CD4-positive, alpha-beta T cell treated with Interleukin-12 subunit alpha and Interleukin-12 subunit beta, for 1 hour (primary cell): ENCODE measurements around the gene RCC2.
A peak's percentile ranks its signal among the peaks of the same experiment; 100 is the strongest.
"Not testable (repeated sequence)": the region's sequence is repeated elsewhere in the genome, so short reads cannot be mapped to it uniquely, and the experiment has no call there.

Experiments
- DNase-seq: peaks from one replicate; pipeline ENCODE4 v3.0.0-alpha.2; 2020

RCC2 gene

GRCh38 chr1:17414022-17414421 is 25.5 kb downstream of the RCC2 start:
- no peak for DNase-seq

GRCh38 chr1:17412093-17412870 is 27.2 kb downstream of the RCC2 start:
- DNase-seq, result no peak

DNA sequence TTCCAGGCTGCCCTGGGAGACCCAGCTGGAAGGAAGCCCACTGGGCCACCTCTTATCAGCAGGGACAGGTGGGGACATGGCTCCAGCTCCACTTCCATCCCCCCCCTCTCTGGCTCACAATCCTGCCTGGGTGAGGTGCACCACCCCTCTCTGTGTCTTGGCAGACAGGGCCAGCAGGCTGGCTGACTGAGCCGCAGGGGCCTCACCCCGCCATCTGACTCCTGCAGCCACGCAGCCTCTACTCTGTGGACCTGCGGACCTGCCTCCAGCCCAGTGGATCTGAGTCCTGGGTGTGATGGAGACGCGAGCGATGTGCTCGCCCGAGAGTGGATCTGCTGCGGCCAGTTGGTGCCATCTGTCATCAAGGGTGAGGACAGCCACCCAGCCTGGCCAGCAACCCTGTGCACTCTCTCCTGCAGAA is 30.1 kb downstream of the RCC2 start:
- DNase-seq, result no peak

GRCh38 chr1:17407786-17408514 is 31.5 kb downstream of the RCC2 start:
- not testable (repeated sequence) for DNase-seq

DNA sequence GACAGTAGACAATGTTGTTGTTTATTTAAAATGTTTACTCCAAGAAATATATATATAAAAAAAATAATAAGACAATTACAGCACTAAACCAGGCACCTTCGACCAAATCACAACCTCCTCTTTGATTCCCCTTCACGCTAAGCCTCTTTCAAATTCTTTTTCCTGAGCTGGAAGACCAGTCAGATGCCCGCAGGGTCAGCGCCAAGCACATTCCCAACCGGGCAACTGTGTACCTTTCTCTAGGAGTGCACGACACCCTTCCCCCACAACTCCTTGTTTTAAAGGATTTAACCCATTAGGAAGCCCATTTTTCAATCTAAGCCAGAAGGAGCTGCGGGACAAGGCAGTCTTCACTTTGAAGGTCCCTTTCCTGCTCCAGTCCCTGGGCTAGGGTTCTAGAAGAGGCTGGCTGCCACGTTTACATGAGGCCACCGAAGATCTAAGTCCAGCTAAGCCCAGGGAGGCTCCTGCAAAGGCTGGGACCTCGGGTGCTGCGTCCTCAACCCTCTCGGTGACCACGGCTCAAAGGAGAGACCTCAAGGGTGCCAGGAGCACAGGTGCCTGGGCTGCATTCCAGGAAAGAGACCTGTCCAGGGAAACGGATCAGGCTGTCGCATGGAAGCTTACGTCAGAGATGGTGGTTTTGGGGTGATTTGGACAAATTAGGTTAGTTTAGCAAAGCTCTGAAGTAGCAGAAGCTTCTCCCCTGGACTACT is 32.6 kb downstream of the RCC2 start:
- not testable (repeated sequence) for DNase-seq

DNA sequence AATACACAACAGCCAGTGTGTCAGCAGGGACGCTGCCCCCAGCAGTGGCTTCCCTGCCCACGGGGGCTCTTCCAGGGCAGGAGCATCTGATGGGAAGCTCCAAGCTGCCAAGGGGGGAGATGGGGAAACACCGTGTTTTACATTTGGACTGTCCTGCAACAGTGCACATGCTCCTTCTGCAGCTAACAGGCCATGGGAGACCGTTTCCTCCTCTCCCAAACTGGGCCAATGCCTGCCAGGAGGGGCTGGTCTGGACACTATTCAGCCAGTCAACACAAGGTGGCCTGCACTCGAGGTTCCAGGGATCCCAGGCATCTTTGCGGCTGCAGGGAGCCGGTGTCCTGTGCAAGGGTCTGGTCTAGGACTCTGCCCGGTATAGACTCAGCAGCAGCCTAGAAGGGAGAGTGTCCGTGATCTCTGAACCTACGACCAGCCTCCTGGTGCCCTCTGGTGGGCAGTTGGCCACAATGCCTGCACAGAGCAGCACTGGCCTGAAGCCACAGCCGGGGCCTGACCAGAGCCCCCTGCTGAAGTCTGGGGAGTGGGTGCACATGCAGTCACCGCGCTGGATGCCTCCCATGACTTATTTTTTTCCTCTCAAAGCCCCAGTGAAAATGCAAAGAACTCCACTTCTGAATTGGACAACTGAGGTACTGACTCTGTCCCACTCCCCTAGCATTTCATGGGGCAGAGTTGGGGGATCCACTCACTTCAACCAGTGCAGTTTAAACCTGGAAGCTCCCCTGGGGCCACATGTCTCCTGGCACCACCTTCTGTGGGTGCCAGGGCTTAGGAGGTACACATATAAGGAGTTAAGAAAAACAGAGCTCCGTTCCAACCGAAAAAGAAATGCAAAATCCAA is 33.3 kb downstream of the RCC2 start:
- peak; percentile 25 for DNase-seq

- no peak for DNase-seq
Observed at GRCh38 chr1:17404820-17405219, 34.7 kb downstream of the RCC2 start.

DNA sequence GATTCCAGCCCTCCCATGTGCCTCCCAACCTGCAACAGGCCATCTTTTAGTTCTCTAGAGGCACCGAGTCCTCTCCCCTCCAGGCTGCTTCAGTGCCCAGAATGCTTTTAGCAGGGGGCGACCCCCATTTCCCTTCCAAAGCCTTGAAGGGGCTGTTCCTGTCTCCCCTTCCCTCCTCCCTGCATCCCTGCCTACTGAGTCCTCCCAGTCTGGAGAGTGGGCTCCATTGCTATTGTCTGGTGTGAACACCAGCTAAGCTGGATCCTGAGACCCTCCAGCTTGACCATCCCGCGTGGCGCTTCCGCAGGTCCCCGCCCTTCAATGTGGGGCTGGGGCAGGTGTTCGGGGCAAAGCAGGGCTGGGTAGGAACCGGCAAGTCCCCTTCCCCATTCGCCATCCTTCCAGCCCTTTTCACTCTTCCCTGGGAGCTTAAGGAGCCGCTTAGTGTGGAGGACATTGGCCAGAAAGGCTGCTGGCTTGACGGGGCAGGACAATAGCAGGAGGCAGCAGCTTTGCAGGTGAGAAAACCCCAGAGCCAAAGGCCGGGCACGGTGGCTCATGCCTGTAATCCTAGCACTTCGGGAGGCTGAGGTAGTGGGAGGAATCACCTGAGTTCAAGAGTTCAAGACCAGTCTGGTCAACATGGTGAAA is 35.3 kb downstream of the RCC2 start:
- no peak for DNase-seq

DNA sequence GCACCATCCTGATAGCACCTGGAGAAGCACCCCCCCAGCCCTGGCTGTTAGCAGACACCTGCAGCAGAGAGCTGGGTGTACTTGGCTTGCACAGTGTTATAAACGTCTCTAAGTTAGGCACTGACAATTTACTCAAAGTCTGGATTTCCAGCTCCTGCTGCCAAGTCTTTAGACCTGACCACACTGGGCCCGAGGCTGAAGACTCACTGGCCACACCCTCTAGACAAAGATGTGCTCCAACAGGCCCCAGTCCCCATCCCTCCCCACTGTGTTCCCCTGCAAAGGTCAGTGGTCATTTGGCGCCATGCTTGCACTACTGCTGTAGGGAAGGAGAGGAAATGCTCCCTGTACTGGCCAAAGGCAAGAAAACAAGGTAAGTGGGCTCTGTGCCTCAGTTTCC is 36.4 kb downstream of the RCC2 start:
- no peak for DNase-seq

DNA sequence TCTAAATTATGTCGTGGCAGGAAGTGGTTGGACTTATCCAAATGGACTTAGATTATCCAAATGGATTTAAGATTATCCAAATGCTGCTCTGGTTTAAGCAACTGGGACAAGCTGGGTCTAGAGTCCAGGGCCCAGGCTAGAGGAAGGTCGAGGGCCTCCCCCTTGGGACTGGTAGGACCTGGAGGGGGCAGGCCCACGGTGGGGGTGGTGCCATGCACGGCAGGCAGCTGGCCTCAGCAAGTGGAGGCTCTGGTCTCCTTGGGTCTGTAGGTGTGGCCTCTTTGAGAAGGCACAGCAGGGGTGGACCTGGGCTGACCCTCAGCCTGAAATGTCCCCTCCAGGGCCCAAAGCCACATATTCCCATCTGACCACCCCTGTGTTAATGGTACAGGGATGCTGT is 37.6 kb downstream of the RCC2 start:
- DNase-seq, result no peak

GRCh38 chr1:17400725-17401341 is 38.6 kb downstream of the RCC2 start:
- no peak for DNase-seq

DNA sequence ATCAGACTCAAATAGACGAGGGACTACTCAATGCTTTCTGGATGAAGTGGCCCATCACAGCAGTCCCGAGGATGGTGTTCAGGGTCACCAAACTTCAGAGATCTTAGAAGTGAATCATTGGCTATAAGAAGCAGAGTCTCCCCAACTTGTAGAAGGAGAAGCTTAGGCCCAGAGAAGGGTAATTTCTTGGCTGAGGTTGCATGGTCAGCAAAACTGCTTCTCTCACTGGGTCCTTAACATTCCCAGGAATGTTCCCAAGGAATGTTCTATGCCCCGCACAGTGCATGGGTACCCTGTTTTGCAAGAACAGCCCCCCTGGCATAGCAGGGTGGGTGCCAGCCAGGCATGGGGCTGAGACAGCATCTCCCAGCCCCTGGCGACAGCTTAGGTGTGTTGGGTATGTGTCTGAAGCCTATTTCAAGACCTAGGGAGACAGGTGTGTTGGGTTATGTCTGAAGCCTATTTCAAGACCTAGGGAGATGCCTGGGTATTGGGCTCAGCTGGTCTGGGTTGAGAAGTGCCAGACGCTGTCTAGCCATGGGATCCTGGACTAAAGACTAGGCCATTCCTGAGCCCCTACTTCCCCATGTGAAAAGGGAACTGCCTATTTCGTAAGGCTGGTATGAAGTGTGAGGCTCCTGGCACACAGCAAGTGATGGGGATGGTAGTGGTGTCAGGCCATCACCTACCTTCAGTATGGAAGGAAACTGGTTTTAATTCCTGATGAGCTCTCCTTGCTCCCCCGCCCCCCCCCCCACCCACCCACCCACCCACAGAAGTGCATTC is 41.4 kb downstream of the RCC2 start:
- no peak for DNase-seq

GRCh38 chr1:17393230-17393629 is 46.2 kb downstream of the RCC2 start:
- no peak for DNase-seq

GRCh38 chr1:17392199-17392740 is 47.2 kb downstream of the RCC2 start:
- DNase-seq, result no peak

DNA sequence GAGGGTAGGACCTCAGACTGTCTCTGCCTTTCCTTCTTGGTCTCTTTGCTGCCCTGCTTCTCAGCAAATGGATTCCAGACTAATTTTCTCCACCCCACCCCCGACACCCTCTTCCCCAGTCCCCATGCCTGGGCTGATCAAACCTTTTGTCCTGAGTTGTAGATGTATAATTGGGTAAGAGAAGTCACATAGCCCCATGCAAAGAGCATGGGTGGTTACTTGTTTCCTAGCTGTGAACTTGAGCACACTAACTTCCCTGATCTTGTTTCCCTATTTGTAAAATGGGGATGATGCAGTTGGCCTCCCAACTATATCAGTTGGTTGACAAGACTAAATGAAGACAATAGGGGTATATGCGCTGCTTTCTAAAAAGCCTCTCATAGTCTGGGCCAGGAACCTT is 58.3 kb downstream of the RCC2 start:
- DNase-seq, result no peak

DNA sequence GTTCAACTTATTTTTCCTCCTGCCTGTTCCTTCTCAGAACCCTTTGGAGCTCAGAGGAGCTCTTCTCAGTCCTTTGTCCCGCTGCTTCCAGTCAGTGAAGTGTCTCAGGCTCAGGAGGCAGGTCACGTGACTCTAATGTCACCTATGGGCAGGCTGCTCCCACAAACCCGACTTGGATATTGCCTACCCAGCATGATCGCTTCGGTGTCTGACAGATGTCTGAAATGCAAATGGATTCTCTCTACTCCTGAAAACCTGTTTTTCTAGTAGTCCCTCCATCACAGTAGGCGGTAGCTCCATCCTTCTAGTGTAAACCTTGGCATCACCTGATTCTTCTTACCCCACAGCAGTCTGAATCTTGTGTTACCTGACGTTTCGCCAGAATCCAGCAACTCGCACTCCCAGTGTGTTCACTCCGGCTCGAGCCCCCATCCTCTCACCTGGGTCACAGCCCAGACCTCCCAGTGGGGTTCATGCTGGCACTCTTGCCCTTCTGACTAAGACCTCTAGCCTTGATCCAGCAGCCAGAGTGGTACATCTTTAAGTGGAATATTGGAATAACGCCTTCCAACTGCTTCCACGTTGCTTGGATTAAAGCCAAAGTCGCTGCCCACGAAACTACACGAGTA is 62.0 kb downstream of the RCC2 start:
- DNase-seq, result no peak

DNA sequence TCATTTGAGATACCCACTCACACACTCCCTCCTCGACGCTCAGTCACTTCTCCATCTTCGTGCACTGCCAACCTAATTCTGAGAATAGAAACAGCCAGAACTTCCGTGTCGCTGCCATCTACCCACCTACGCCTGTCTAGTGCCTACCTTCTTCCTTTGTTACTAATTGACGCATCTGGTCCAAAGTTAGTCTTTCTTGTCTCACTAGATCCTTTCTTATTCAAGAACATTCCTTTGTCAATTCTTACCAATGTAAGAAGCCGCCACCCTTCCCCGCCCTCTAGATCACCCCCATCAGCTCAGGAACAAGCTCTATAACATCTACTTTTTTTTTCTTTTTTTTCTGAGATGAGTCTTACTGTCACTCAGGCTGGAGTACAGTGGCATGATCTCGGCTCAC is 63.8 kb downstream of the RCC2 start:
- DNase-seq, result no peak

DNA sequence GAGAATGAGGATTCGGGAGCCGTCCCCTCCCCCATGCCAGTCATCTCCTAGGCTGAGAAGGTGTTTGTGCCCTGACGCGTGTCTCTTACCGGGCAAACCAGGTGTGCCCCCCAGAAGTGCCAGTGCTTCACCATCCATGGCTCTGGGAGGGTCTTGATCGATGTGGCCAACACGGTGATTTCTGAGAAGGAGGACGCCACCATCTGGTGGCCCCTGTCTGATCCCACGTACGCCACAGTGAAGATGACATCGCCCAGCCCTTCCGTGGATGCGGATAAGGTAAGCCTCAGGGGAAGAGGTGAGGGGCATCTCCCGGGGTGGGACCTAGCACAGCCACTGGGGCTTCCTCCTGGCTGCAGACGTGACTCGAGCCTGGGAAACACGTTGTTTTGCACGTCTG is 66.5 kb downstream of the RCC2 start:
- DNase-seq, result no peak

DNA sequence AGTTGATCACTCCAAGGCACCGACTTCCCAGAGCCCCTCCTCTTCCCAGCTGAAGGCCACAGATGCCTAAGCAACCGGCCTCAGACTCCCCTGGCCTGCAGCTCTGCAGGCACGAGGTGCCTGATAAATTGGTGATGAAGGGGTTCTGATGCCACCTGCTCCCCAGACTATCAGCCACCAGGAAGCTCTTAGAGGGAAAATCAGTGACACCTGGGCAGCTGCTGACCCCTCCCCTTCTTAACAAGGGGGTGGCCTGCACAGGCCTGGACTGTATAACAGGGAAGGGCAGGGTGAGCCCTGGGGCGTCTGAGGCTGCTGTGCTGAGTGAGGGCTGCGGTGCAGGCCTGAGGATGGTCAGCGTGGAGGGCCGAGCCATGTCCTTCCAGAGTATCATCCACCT is 67.6 kb downstream of the RCC2 start, which contains the start of gene PADI6:
PADI6 (plus strand) TSS at position 301 of the 400 bp plus-strand sequence; CDS start at position 351, 50 bp downstream.
- no peak for DNase-seq

GRCh38 chr1:17370618-17371017 is 68.9 kb downstream of the RCC2 start:
- no peak for DNase-seq
